Fibroblast of pulmonary artery (primary cell): Measurements from ENCODE around the gene DGKI.

Experiments
- DNase-seq: peaks from one replicate; pipeline ENCODE4 v3.0.0-alpha.2; 2010; ENCODE audit warnings: low read depth
- H3K4me3 ChIP-seq: replicated peaks from 2 replicates; pipeline ENCODE4 v1.5.1; 2011; ENCODE audit warnings: low read depth, mild to moderate bottlenecking, control low read depth, low read length, moderate library complexity
- TF ChIP-seq, protein P1 (sequence below): IDR thresholded peaks from 2 replicates; pipeline ENCODE4 v1.5.1; 2011; ENCODE audit warnings: mild to moderate bottlenecking, control low read depth, low read length, inconsistent platforms; ENCODE audit errors: missing control alignments

Gene DGKI

DNA sequence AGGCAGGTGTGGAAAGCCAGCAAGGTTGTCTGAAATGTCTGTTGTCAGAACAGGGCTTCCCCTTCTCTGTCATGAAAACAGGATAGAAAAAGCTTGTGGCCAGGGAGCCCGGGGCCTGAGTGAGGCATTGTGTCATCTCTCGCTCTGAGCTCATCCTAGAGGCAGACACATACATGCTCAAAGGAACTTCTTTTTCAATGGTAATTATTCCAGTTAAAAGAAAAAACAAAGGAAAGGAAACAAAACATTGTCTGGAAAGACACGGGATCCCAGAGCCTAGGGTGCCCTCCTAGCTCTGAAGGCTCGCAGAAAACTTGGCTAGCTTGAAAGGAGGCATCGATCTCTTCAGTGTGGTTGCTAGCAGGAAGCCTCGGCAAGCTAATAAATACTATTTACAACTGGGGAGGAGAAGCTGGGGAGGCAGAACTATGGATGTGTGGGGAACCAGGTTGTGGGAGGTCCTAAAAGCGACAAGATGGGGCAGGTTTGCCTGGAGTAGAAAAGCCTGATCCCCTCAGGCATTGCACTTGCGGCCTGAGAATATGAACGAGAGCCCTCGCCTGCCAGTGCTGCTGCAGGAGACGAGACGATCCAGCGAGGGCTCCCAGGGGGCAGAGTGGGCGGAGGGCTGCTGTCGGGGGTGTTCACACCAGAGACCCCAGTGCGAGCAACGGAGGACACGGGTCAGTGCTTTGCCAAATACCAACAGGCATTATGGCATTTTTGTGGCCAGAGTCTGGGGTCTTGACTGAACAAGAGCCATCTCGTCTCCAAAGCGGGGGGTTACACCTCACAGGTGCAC is 32.8 kb upstream of the DGKI start:
- DNase-seq = peak; percentile 33

GRCh38 chr7:137878333-137878961 is 31.7 kb upstream of the DGKI start:
- DNase-seq = peak; percentile 47
- no peak overlapping the region for H3K4me3 ChIP-seq
- TF ChIP-seq, protein P1, sequence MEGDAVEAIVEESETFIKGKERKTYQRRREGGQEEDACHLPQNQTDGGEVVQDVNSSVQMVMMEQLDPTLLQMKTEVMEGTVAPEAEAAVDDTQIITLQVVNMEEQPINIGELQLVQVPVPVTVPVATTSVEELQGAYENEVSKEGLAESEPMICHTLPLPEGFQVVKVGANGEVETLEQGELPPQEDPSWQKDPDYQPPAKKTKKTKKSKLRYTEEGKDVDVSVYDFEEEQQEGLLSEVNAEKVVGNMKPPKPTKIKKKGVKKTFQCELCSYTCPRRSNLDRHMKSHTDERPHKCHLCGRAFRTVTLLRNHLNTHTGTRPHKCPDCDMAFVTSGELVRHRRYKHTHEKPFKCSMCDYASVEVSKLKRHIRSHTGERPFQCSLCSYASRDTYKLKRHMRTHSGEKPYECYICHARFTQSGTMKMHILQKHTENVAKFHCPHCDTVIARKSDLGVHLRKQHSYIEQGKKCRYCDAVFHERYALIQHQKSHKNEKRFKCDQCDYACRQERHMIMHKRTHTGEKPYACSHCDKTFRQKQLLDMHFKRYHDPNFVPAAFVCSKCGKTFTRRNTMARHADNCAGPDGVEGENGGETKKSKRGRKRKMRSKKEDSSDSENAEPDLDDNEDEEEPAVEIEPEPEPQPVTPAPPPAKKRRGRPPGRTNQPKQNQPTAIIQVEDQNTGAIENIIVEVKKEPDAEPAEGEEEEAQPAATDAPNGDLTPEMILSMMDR = no peak

More for the DNA sequence above, 32.8 kb upstream of the DGKI start:
- TF ChIP-seq, protein P1 = no peak
- no peak overlapping the region for H3K4me3 ChIP-seq

GRCh38 chr7:137877027-137877675 is 30.4 kb upstream of the DGKI start:
- no peak for DNase-seq
- no peak overlapping the region for H3K4me3 ChIP-seq
- TF ChIP-seq, protein P1 = no peak

GRCh38 chr7:137875746-137876145 is 29.0 kb upstream of the DGKI start:
- no peak for DNase-seq
- TF ChIP-seq, protein P1 = no peak
- H3K4me3 ChIP-seq = no peak overlapping the region

DNA sequence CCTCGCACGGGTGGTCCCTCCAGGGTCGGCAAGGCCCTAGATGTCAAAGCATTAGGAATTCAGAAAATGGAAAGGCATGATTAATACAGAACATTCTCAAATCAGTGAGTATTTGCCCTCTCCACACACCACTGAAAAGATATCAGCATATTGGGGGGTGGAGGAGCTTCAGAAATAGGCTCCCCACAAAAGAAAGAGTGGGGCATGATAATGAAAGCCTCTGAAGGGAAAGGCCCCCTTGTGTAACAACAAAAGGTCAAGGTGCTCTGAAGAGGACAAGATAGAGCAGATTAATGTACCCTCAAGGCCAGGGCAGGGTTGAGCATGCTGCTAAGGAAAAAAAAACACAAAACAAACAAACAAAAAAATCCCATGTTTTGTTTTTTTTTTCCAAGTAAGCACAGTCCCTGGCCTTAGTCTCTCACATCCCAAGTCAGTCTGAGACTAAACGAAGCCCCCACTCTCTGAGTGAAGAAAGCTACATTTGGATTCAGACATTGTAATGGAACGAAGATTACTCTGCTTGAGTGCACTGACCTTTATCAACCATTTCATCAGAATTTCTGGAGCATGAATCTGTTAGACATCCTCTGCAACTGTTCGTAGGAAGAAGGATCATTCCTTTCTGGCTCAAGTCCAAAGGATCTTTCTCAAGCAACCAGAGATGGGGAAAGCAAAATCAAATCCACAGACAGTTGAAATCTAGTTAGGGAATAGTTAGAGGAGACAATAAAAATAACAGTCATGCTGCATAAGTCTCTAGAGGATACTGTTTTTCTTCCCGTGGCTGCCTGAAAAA is 27.4 kb upstream of the DGKI start:
- TF ChIP-seq, protein P1 = no peak
- H3K4me3 ChIP-seq = no peak overlapping the region
- peak; percentile 94 for DNase-seq

GRCh38 chr7:137873524-137873923 is 26.8 kb upstream of the DGKI start:
- TF ChIP-seq, protein P1 = no peak
- peak; percentile 74 for DNase-seq
- no peak overlapping the region for H3K4me3 ChIP-seq
